IMR-90 (cell line): ENCODE results near the gene TRUB2.

Experiments
- BHLHE40 ChIP-seq: fragments of 150-350 bp; IDR thresholded peaks from 2 replicates; pipeline ENCODE4 v1.6.1; 2016; ENCODE audit warnings: mild to moderate bottlenecking, low read depth, low read length
- CEBPB ChIP-seq: IDR thresholded peaks from 2 replicates; pipeline ENCODE4 v1.6.1; 2012; ENCODE audit warnings: low read depth, low read length, improper control_type of control experiment
- CHD1 ChIP-seq: IDR thresholded peaks from 2 replicates; pipeline ENCODE4 v1.6.1; 2012; ENCODE audit warnings: low read depth, low read length, improper control_type of control experiment
- FOS ChIP-seq: fragments of 150-350 bp; IDR thresholded peaks from 2 replicates; pipeline ENCODE4 v1.6.1; 2016; ENCODE audit warnings: low read depth, low read length
- MAFK ChIP-seq: IDR thresholded peaks from 2 replicates; pipeline ENCODE4 v1.6.1; 2012; ENCODE audit warnings: low read depth, low read length, improper control_type of control experiment
- MXI1 ChIP-seq: IDR thresholded peaks from 2 replicates; pipeline ENCODE4 v1.6.1; 2012; ENCODE audit warnings: low read depth, mild to moderate bottlenecking, low read length, moderate library complexity, borderline replicate concordance
- NFE2L2 ChIP-seq: fragments of 150-350 bp; IDR thresholded peaks from 2 replicates; pipeline ENCODE4 v1.6.1; 2016; ENCODE audit warnings: low read depth, mild to moderate bottlenecking, low read length
- POLR2A ChIP-seq: IDR thresholded peaks from 2 replicates; pipeline ENCODE4 v1.6.1; 2012; ENCODE audit warnings: mild to moderate bottlenecking, low read depth, low read length
- RAD21 ChIP-seq: IDR thresholded peaks from 2 replicates; pipeline ENCODE4 v1.6.1; 2012; ENCODE audit warnings: low read length, improper control_type of control experiment
- RFX5 ChIP-seq: IDR thresholded peaks from 2 replicates; pipeline ENCODE4 v1.8.0; 2012; ENCODE audit warnings: low read depth, mild to moderate bottlenecking, low read length, moderate library complexity
- TF ChIP-seq, protein P1 (sequence below): conservative IDR thresholded peaks from 2 replicates; pipeline ENCODE4 v1.5.1; 2012; ENCODE audit warnings: mild to moderate bottlenecking, low read depth, low read length, improper control_type of control experiment
- TF ChIP-seq, protein P2 (sequence below): fragments of 150-350 bp; IDR thresholded peaks from 2 replicates; pipeline ENCODE4 v1.6.1; 2017; ENCODE audit warnings: mild to moderate bottlenecking, antibody characterized with exemption, low read length, low read depth

DNA sequence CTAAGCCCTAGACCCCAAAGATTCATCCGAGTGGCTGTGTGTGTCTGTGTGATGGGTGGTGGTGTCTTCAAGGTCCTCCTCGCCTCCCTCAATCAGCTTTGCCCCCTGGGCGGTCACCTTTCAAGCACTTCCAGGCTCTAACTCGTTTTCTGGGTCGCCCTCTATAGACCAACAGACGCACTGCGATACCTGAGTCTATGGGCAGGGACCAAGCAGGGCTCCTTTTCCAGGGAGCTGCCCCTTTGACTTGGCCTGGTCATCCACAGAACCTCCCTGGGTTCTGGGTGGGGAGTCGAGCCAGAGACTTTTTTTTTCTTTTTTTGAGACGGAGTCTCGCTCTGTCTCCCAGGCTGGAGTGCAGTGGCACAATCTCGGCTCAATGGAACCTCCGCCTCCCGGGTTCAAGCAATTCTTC is 19.2 kb upstream of the TRUB2 start:
- TF ChIP-seq NFE2L2 (no peak), FOS (no peak), CHD1 (no peak), RFX5 (no peak), MAFK (no peak), RAD21 (peak; percentile 60), POLR2A (no peak), MXI1 (no peak), CEBPB (no peak), BHLHE40 (no peak)
- TF ChIP-seq, protein P1, sequence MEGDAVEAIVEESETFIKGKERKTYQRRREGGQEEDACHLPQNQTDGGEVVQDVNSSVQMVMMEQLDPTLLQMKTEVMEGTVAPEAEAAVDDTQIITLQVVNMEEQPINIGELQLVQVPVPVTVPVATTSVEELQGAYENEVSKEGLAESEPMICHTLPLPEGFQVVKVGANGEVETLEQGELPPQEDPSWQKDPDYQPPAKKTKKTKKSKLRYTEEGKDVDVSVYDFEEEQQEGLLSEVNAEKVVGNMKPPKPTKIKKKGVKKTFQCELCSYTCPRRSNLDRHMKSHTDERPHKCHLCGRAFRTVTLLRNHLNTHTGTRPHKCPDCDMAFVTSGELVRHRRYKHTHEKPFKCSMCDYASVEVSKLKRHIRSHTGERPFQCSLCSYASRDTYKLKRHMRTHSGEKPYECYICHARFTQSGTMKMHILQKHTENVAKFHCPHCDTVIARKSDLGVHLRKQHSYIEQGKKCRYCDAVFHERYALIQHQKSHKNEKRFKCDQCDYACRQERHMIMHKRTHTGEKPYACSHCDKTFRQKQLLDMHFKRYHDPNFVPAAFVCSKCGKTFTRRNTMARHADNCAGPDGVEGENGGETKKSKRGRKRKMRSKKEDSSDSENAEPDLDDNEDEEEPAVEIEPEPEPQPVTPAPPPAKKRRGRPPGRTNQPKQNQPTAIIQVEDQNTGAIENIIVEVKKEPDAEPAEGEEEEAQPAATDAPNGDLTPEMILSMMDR, result peak; percentile 65
- TF ChIP-seq, protein P2, sequence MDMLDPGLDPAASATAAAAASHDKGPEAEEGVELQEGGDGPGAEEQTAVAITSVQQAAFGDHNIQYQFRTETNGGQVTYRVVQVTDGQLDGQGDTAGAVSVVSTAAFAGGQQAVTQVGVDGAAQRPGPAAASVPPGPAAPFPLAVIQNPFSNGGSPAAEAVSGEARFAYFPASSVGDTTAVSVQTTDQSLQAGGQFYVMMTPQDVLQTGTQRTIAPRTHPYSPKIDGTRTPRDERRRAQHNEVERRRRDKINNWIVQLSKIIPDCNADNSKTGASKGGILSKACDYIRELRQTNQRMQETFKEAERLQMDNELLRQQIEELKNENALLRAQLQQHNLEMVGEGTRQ, result no peak
